GM12878 (cell line): ENCODE measurements around the gene COL5A1.

Experiments
- BMI1 ChIP-seq: fragments of 450-650 bp; IDR thresholded peaks from 2 replicates; pipeline ENCODE4 v1.6.1; 2016; ENCODE audit warnings: mild to moderate bottlenecking, moderate library complexity, borderline replicate concordance
- BRCA1 ChIP-seq: IDR thresholded peaks from 2 replicates; pipeline ENCODE4 v1.6.1; 2011; ENCODE audit warnings: low read depth, low read length, improper control_type of control experiment
- CHD1 ChIP-seq: IDR thresholded peaks from 2 replicates; pipeline ENCODE4 v1.6.1; 2012; ENCODE audit warnings: low read depth, low read length, improper control_type of control experiment
- CHD2 ChIP-seq: IDR thresholded peaks from 2 replicates; pipeline ENCODE4 v1.6.1; 2011; ENCODE audit warnings: low read depth, low read length, improper control_type of control experiment, borderline replicate concordance
- EZH2 ChIP-seq: IDR thresholded peaks from 2 replicates; pipeline ENCODE4 v1.6.1; 2012; ENCODE audit warnings: low read depth, mild to moderate bottlenecking, control low read depth, inconsistent platforms, low read length, borderline replicate concordance; ENCODE audit not compliant: control insufficient read depth
- GATAD2B ChIP-seq: fragments of 450-650 bp; conservative IDR thresholded peaks from 2 replicates; pipeline ENCODE4 v1.6.1; 2017; ENCODE audit warnings: low read depth, mild to moderate bottlenecking, moderate library complexity
- NFYB ChIP-seq: IDR thresholded peaks from 2 replicates; pipeline ENCODE4 v1.6.1; 2011; ENCODE audit warnings: low read depth, mild to moderate bottlenecking, low read length, improper control_type of control experiment, moderate library complexity; ENCODE audit not compliant: insufficient read depth
- POU2F2 ChIP-seq: IDR thresholded peaks from 3 replicates; pipeline ENCODE4 v1.6.1; 2011; ENCODE audit warnings: low read depth, mild to moderate bottlenecking, low read length, borderline replicate concordance
- SIN3A ChIP-seq: IDR thresholded peaks from 2 replicates; pipeline ENCODE4 v1.6.1; 2012; ENCODE audit warnings: low read depth, low read length, improper control_type of control experiment
- SMARCA5 ChIP-seq: fragments of 450-650 bp; IDR thresholded peaks from 2 replicates; pipeline ENCODE4 v1.6.1; 2017; ENCODE audit warnings: mild to moderate bottlenecking
- TF ChIP-seq, protein P1 (sequence below), 3 experiments: IDR thresholded peaks in 2 of 3; conservative IDR thresholded peaks in 1 of 3; 2 replicates each; pipeline ENCODE4 v1.5.1; 2011; ENCODE audit warnings: low read depth in 3 of 3, low read length in 3 of 3, mild to moderate bottlenecking in 3 of 3, control low read depth in 2 of 3, moderate library complexity in 2 of 3, inconsistent platforms in 1 of 3, mixed read lengths in 1 of 3; ENCODE audit not compliant: control insufficient read depth in 2 of 3, insufficient read depth in 1 of 3; ENCODE audit errors: extremely low read depth in 1 of 3
- TF ChIP-seq, protein P2 (sequence below): IDR thresholded peaks from 2 replicates; pipeline ENCODE4 v1.6.1; 2012; ENCODE audit warnings: low read depth, low read length, improper control_type of control experiment
- TF ChIP-seq, protein P3 (sequence below): IDR thresholded peaks from 2 replicates; pipeline ENCODE4 v1.6.1; 2012; ENCODE audit warnings: low read length, inconsistent platforms
- TF ChIP-seq, protein P4 (sequence below): IDR thresholded peaks from 2 replicates; pipeline ENCODE4 v1.6.1; 2011; ENCODE audit warnings: borderline replicate concordance, low read depth, mild to moderate bottlenecking, moderate library complexity, mixed read lengths, low read length; ENCODE audit not compliant: insufficient read depth; ENCODE audit errors: extremely low read length

DNA sequence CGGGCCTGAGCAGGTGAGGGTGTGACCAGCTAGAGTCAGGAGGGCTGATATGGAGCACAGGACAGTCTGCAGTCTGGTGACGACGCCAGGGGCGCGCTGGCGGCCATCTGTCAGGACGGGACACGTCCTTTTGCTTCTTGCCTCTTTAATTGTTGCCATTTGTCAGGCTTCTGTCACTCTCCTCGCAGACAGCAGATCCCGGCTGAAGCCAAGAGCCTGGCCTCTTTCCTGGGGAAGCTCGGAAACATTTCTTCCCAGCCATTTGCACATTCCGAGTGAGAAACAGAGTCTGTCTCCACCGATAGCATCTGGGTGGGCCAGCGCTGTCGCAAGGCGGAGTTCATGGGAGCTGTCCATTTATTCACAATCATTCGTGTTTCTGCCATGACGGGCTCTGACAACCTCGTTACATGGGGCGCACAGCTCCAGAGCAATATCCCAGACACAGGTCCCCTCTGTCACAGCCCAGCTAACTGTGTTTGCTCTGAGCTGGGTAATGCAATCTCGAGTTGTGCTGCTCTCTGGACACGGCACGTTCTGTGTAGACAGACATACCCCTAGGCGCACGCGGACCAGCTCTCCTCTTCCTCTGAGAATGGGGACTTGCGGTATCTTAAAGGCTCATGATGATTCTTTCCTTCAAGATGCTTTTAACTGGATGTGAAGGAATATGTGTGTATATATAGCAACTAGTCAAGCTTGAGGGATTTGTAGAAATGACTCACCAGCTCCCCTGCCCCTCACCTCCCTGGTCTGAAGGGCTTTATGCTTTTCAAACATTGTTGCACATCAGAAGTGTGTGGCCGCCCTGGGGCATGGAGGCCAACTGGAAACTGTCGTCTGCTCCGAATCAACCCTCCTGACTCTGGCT is 133.7 kb downstream of the COL5A1 start:
- TF ChIP-seq EZH2 (no peak), SIN3A (no peak), BRCA1 (no peak), BMI1 (no peak), SMARCA5 (no peak), NFYB (no peak), CHD2 (no peak), GATAD2B (no peak), POU2F2 (no peak), CHD1 (no peak)
- TF ChIP-seq, protein P1, sequence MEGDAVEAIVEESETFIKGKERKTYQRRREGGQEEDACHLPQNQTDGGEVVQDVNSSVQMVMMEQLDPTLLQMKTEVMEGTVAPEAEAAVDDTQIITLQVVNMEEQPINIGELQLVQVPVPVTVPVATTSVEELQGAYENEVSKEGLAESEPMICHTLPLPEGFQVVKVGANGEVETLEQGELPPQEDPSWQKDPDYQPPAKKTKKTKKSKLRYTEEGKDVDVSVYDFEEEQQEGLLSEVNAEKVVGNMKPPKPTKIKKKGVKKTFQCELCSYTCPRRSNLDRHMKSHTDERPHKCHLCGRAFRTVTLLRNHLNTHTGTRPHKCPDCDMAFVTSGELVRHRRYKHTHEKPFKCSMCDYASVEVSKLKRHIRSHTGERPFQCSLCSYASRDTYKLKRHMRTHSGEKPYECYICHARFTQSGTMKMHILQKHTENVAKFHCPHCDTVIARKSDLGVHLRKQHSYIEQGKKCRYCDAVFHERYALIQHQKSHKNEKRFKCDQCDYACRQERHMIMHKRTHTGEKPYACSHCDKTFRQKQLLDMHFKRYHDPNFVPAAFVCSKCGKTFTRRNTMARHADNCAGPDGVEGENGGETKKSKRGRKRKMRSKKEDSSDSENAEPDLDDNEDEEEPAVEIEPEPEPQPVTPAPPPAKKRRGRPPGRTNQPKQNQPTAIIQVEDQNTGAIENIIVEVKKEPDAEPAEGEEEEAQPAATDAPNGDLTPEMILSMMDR (IDR thresholded peaks at IDR 0.05 in 2 of 3, conservative IDR thresholded peaks at IDR 0.05 in 1 of 3; ENCODE audit: control insufficient read depth in 2 of 3, extremely low read depth in 1 of 3, insufficient read depth in 1 of 3, low read depth in 3 of 3, low read length in 3 of 3) = no peak
- TF ChIP-seq, protein P2, sequence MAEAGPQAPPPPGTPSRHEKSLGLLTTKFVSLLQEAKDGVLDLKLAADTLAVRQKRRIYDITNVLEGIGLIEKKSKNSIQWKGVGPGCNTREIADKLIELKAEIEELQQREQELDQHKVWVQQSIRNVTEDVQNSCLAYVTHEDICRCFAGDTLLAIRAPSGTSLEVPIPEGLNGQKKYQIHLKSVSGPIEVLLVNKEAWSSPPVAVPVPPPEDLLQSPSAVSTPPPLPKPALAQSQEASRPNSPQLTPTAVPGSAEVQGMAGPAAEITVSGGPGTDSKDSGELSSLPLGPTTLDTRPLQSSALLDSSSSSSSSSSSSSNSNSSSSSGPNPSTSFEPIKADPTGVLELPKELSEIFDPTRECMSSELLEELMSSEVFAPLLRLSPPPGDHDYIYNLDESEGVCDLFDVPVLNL = no peak
- TF ChIP-seq, protein P3, sequence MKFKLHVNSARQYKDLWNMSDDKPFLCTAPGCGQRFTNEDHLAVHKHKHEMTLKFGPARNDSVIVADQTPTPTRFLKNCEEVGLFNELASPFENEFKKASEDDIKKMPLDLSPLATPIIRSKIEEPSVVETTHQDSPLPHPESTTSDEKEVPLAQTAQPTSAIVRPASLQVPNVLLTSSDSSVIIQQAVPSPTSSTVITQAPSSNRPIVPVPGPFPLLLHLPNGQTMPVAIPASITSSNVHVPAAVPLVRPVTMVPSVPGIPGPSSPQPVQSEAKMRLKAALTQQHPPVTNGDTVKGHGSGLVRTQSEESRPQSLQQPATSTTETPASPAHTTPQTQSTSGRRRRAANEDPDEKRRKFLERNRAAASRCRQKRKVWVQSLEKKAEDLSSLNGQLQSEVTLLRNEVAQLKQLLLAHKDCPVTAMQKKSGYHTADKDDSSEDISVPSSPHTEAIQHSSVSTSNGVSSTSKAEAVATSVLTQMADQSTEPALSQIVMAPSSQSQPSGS = no peak
- TF ChIP-seq, protein P4, sequence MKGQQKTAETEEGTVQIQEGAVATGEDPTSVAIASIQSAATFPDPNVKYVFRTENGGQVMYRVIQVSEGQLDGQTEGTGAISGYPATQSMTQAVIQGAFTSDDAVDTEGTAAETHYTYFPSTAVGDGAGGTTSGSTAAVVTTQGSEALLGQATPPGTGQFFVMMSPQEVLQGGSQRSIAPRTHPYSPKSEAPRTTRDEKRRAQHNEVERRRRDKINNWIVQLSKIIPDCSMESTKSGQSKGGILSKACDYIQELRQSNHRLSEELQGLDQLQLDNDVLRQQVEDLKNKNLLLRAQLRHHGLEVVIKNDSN = no peak
